ENCODE data around the gene GSTO2. TPM values are rescaled to one million over a fixed set of nuclear protein-coding genes. Genes with fewer than 3 reads are reported as not detected.

The GSTO2 gene
- total and polyA plus RNA-seq, 2 of the 4 experiments (the other 2 are of a cell fraction) = 1.4 to 2.3 TPM

GRCh38 chr10:104324931-104325330 is 55.9 kb downstream of the GSTO2 start:
- BruUV-seq (replicated peaks) = no TSS peak
- H4K8ac ChIP-seq (ENCODE audit: low read depth in 2 of 2, low read length in 2 of 2) = no peak overlapping the region
- H3K27me3 ChIP-seq (ENCODE audit: control insufficient read depth, insufficient read depth, low read length) = no peaks in the 10 kb centered on the region
- no peak overlapping the region for H2BK5ac ChIP-seq (ENCODE audit: low read depth, low read length, poor library complexity, severe bottlenecking)
- peaks cover 99% of the 10 kb centered on the region for H4K20me1 ChIP-seq (ENCODE audit: insufficient read depth, low read length)
- H2BK120ac ChIP-seq (ENCODE audit: low read depth, low read length) = no peak overlapping the region
- H2AK9ac ChIP-seq (replicated peaks; ENCODE audit: low read depth, low read length, poor library complexity) = no peak overlapping the region
- ATAC-seq (ENCODE audit: low read depth) (no peak), DNase-seq (no peak)
- no peak overlapping the region for H2AFZ ChIP-seq (replicated peaks; ENCODE audit: low read length, poor library complexity)
- no peak overlapping the region for H3K56ac ChIP-seq (ENCODE audit: extremely low read depth, insufficient read depth, low read length)
- ChIA-PET CTCF (no interaction called here), POLR2A (ENCODE audit: unreplicated experiment) (no interaction called here)
- peaks cover 4 to 90% of the 10 kb centered on the region in 2 experiments; a peak in 2 of 4 replicates for H3K79me1 ChIP-seq (ENCODE audit: low read depth in 1 of 2, low read length in 2 of 2)
- 67% methylated on average over 3 of the region's 10 CpGs; no CpG with 5 or more reads in 1 of the 2 experiments for WGBS, 2 experiments (ENCODE audit: extremely low coverage in 2 of 2, insufficient read length in 1 of 2)
- H3K18ac ChIP-seq (ENCODE audit: low read depth, low read length) = no peak overlapping the region
- no peak overlapping the region for H3K4me2 ChIP-seq (ENCODE audit: low read depth, low read length)
- no peak overlapping the region for H3K9ac ChIP-seq (ENCODE audit: low read depth, low read length)
- H3K23ac ChIP-seq (ENCODE audit: low read depth, low read length) = no peak overlapping the region
- peaks cover 48% of the 10 kb centered on the region for H3K4me1 ChIP-seq (ENCODE audit: control insufficient read depth, insufficient read depth, low read length)
- no peak overlapping the region for H3K4ac ChIP-seq (ENCODE audit: low read depth, low read length)
- intact Hi-C loops (cut with micrococcal nuclease) = no loop called here
- H3K4me3 ChIP-seq (ENCODE audit: insufficient read depth, low read depth, low read length) = no peak overlapping the region
- in situ Hi-C loops (cut with MboI; ENCODE audit: low sequenced_read_pairs) = no loop called here
- no peak overlapping the region for H3K14ac ChIP-seq (replicated peaks; ENCODE audit: low read depth, low read length)
- H2AK5ac ChIP-seq (ENCODE audit: low read depth, low read length) = no peak overlapping the region
- H3K36me3 ChIP-seq (ENCODE audit: control insufficient read depth, insufficient read depth, low read length) = no peaks in the 10 kb centered on the region; the same call in 1 of the 2 replicates
- no peak overlapping the region for H2BK20ac ChIP-seq (ENCODE audit: low read depth, low read length)
- no peak overlapping the region for H4K91ac ChIP-seq (ENCODE audit: insufficient read depth, low read depth, low read length)
- H3K27ac ChIP-seq (ENCODE audit: insufficient read depth, low read length) = no peak overlapping the region
- H2BK15ac ChIP-seq (ENCODE audit: low read depth, low read length) = no peak overlapping the region
- dilution Hi-C loops (cut with HindIII; ENCODE audit: low sequenced_read_pairs, unreplicated experiment) = no loop called here
- H3K9me3 ChIP-seq (ENCODE audit: control insufficient read depth, insufficient read depth, low read length) = no peaks in the 10 kb centered on the region
- TF ChIP-seq MAFK (IDR thresholded peaks at IDR 0.05; ENCODE audit: low read depth, low read length) = no peak
- TF ChIP-seq MXI1 (IDR thresholded peaks at IDR 0.05; ENCODE audit: borderline replicate concordance, low read depth, low read length) = no peak
- no peak for TF ChIP-seq USF2 (IDR thresholded peaks at IDR 0.05; ENCODE audit: low read depth, low read length)
- no peak for TF ChIP-seq SMC3 (IDR thresholded peaks at IDR 0.05; ENCODE audit: low read depth, low read length)
- no peak for TF ChIP-seq RCOR1 (IDR thresholded peaks at IDR 0.05; ENCODE audit: insufficient replicate concordance, low read length)
- TF ChIP-seq CEBPB (IDR thresholded peaks at IDR 0.05; ENCODE audit: low read depth, low read length) = no peak
- no peak overlapping the region for H4K5ac ChIP-seq (ENCODE audit: low read depth, low read length)
- H3K9me1 ChIP-seq (ENCODE audit: insufficient read depth, low read length) = peaks cover 65% of the 10 kb centered on the region

Data from IMR-90 (cell line).